GM12872 (cell line): ENCODE data around the gene PCDH9.

Experiments used
- CTCF ChIP-seq: IDR thresholded peaks from 3 replicates; pipeline ENCODE4 v1.5.1; 2011; ENCODE audit warnings: low read depth, mild to moderate bottlenecking, low read length, moderate library complexity; ENCODE audit not compliant: insufficient read depth

PCDH9 gene

DNA sequence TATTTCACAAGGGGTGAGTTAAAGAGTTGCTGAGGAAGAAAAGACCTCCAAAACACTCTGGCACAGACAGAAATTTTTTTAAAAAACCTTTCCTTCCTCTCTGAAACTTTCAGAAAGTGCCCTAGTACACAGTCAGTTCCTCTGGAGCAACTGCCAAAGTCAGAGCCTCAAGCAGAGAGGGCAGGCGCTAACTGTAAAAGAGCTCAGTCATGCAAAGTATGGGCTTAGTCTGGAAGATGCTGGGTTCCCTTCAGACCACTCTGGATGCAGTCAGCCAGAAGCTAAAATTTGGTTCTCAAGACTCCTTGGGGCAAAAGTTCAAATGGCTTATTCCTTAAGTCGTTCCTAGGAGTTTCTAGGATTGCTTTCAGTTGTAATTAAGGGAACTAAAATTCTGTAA, 671.6 kb downstream of the PCDH9 start:
- no peak for TF ChIP-seq CTCF

GRCh38 chr13:66557357-66557756, 672.8 kb downstream of the PCDH9 start:
- TF ChIP-seq CTCF, result no peak

DNA sequence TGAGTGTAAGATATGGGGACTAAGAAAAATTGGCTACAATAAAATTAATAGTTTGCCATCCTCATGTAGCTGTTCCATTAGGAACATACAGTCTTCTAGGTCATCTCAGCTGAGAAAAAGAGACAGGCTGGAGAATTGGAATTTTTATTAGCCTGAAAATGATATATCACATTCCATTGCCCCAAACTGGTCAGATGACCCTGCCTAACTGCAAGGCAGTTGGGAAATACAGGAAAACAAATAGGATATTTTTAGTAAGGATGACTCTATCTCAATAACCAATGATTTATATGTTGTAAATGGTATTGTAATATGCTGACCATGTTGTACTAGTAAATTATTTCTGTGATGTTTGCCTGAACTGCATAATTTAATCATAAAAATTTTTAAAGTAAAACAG, 673.8 kb downstream of the PCDH9 start:
- no peak for TF ChIP-seq CTCF

- no peak for TF ChIP-seq CTCF
These were observed 676.7 kb downstream of the PCDH9 start for GRCh38 chr13:66553391-66553790.

DNA sequence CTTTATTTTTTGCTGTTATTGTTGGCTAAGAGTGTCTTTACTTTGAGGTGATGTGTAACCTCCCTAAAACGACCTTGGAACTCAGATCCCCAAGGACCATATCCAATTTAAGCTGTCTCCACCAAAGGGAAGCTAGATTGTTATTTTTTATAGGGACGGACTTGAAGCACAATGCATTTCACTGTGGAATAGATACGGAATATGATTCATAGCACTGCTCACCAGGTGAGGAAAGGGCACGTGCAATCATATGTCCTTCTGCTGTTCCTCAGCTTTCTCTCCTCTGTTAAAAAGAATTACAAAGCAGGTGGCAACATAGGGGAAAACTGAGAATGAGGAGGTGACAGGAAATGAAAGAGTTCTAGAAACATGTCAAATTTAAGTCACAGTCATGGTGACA, 679.0 kb downstream of the PCDH9 start:
- TF ChIP-seq CTCF, result no peak

DNA sequence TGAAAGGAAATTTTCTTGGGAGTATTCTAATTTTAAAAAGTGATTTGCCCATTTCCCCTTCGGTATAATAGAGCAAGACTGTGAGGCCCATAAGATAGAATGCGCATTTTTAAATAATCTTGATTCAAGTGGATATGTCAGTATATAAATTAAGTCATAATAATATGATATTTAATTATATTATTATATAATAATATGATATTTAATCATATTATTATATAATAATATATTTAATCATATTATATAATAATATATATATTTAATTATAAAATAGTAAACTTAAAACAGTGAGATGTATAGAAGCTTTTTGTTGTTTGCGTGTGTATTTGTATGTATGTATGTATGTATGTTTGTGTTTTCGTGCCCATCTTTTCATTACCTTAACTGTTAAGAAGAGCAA, 682.5 kb downstream of the PCDH9 start:
- TF ChIP-seq CTCF, result no peak

- TF ChIP-seq CTCF, result no peak
These were observed 683.4 kb downstream of the PCDH9 start for GRCh38 chr13:66546534-66547379.
